ENCODE results near the gene AUTS2. TPM values are rescaled to one million over a fixed set of nuclear protein-coding genes. Genes with fewer than 3 reads are reported as not detected.

Gene AUTS2
- total and polyA plus RNA-seq, 9 of the 15 experiments (the other 6 are each of a cell fraction or from before 2014, with no cell fraction given): 0.58 TPM; not detected in 8

DNA sequence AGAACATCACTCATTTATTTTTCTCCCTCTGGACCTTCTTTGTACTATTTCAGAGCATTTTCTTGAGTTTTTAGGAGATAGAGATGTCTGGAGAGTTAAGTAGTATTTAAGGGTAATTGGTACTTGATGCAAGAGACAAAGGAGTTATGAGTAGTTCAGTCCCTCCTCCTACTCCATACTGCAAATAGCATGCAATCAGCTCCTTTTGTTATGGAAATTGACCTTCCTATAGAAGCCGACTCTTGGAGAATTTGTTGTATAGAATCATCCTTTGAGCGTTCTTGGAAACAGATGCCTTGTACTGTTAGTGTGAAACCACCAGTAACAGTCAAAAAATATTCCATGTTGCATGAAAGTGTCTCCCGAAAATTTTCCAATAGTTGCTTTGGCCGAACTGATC lies 1105.5 kb downstream of the AUTS2 start (continued):
- TF ChIP-seq ZNF717 (CRISPR knock-in tag; IDR thresholded peaks at IDR 0.05): no peak
- no peak for TF ChIP-seq POU5F1 (IDR thresholded peaks at IDR 0.05; ENCODE audit: borderline replicate concordance, low read depth, low read length, partially characterized antibody)
- TF ChIP-seq, protein P1, sequence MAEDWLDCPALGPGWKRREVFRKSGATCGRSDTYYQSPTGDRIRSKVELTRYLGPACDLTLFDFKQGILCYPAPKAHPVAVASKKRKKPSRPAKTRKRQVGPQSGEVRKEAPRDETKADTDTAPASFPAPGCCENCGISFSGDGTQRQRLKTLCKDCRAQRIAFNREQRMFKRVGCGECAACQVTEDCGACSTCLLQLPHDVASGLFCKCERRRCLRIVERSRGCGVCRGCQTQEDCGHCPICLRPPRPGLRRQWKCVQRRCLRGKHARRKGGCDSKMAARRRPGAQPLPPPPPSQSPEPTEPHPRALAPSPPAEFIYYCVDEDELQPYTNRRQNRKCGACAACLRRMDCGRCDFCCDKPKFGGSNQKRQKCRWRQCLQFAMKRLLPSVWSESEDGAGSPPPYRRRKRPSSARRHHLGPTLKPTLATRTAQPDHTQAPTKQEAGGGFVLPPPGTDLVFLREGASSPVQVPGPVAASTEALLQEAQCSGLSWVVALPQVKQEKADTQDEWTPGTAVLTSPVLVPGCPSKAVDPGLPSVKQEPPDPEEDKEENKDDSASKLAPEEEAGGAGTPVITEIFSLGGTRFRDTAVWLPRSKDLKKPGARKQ (CRISPR knock-in tag; IDR thresholded peaks at IDR 0.05): no peak
- no peak for TF ChIP-seq CAMTA2 (CRISPR knock-in tag; conservative IDR thresholded peaks at IDR 0.05)

DNA sequence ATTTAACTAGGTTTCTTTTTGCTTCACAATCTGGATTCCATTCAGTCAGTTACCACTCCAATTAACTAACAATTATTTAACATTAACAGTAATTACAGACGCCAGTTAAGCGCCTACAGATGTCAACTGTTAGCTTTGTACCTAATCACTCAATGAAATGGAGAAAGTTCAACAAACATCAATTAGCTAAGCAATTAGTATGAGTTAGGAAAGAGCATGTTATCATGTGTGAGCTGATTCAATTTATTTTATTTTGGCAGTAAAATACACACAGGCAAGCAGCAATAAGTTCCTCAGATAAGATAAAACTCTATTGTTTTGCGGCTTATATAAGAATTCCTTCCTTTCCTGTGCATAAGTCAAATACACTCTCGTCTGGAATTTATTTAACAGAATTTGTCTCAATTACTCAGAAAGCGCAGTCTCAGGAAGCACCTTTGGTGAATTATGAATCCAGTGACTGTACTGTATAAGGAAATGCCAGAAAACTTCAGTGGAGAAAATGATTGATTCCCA lies 1106.6 kb downstream of the AUTS2 start:
- no peak overlapping the region for H3K4me2 ChIP-seq (ENCODE audit: insufficient read depth, low read length)
- no peaks in the 10 kb centered on the region for H3K79me2 ChIP-seq (ENCODE audit: control insufficient read depth, insufficient read depth, low read length)
- DNase-seq (ENCODE audit: extremely low read depth in 1 of 4, low spot score in 3 of 4) (no peak), ATAC-seq (no peak), FAIRE-seq (no peak)
- no peaks in the 10 kb centered on the region for H3K9me1 ChIP-seq (ENCODE audit: control insufficient read depth, insufficient read depth, low read length)
- intact Hi-C loops (cut with micrococcal nuclease) (no loop called here), in situ Hi-C loops (cut with MboI) (no loop called here)
- no peak overlapping the region for H2AFZ ChIP-seq (ENCODE audit: low read depth, low read length)
- BruUV-seq (replicated peaks): no TSS peak
- H4K20me1 ChIP-seq (replicated peaks; ENCODE audit: control insufficient read depth, insufficient read depth, low read length): no peaks in the 10 kb centered on the region
- no peak overlapping the region for H3K27ac ChIP-seq (ENCODE audit: extremely low read depth, low read depth, low read length)
- H3K4me1 ChIP-seq (replicated peaks in 1 of 2; ENCODE audit: control insufficient read depth in 2 of 2, insufficient read depth in 2 of 2, low read length in 2 of 2): no peaks in the 10 kb centered on the region
- POLR2A ChIA-PET: no interaction called here
- H3K9ac ChIP-seq (ENCODE audit: insufficient read depth in 1 of 2, low read depth in 2 of 2, low read length in 2 of 2): no peak overlapping the region
- CTCF ChIA-PET (ENCODE audit: low intra/inter-chr PET ratio): no interaction called here
- H3K4me3 ChIP-seq: no peak overlapping the region
- H3K27me3 ChIP-seq (ENCODE audit: control insufficient read depth in 2 of 2, insufficient read depth in 2 of 2, low read length in 2 of 2): peaks cover 4 to 26% of the 10 kb centered on the region in 2 experiments; a peak in 3 of 5 replicates
- no peaks in the 10 kb centered on the region for H3K9me3 ChIP-seq (replicated peaks; ENCODE audit: control insufficient read depth, insufficient read depth, low read depth, low read length)
- H3K36me3 ChIP-seq (ENCODE audit: control insufficient read depth, insufficient read depth, low read length): no peaks in the 10 kb centered on the region
- 3% methylated on average over 5 of the region's 5 CpGs for WGBS (ENCODE audit: insufficient coverage, low coverage, missing lambda C conversion rate)
- TF ChIP-seq, protein P2, sequence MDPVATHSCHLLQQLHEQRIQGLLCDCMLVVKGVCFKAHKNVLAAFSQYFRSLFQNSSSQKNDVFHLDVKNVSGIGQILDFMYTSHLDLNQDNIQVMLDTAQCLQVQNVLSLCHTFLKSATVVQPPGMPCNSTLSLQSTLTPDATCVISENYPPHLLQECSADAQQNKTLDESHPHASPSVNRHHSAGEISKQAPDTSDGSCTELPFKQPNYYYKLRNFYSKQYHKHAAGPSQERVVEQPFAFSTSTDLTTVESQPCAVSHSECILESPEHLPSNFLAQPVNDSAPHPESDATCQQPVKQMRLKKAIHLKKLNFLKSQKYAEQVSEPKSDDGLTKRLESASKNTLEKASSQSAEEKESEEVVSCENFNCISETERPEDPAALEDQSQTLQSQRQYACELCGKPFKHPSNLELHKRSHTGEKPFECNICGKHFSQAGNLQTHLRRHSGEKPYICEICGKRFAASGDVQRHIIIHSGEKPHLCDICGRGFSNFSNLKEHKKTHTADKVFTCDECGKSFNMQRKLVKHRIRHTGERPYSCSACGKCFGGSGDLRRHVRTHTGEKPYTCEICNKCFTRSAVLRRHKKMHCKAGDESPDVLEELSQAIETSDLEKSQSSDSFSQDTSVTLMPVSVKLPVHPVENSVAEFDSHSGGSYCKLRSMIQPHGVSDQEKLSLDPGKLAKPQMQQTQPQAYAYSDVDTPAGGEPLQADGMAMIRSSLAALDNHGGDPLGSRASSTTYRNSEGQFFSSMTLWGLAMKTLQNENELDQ (CRISPR knock-in tag; IDR thresholded peaks at IDR 0.05; ENCODE audit: borderline replicate concordance): no peak
- TF ChIP-seq, protein P3, sequence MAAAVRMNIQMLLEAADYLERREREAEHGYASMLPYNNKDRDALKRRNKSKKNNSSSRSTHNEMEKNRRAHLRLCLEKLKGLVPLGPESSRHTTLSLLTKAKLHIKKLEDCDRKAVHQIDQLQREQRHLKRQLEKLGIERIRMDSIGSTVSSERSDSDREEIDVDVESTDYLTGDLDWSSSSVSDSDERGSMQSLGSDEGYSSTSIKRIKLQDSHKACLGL (CRISPR knock-in tag; IDR thresholded peaks at IDR 0.05; ENCODE audit: borderline replicate concordance, poor library complexity, severe bottlenecking): no peak
- TF ChIP-seq LARP7 (IDR thresholded peaks at IDR 0.05) (no peak), ZNF696 (CRISPR knock-in tag; conservative IDR thresholded peaks at IDR 0.05) (no peak), POLR2H (tag; IDR thresholded peaks at IDR 0.05; ENCODE audit: low read depth) (no peak), CREM (IDR thresholded peaks at IDR 0.05; ENCODE audit: low read depth) (no peak), TSC22D4 (tag; IDR thresholded peaks at IDR 0.05) (no peak), RNF219 (CRISPR knock-in tag; IDR thresholded peaks at IDR 0.05) (no peak), ZNF217 (CRISPR knock-in tag; IDR thresholded peaks at IDR 0.05) (no peak)
